ENCODE measurements around the gene TTC13.

The TTC13 gene

GRCh38 chr1:230922620-230923019 is 56.0 kb downstream of the TTC13 start:
- no peak for DNase-seq (ENCODE audit: low read depth)
- TF ChIP-seq CTCF (IDR thresholded peaks at IDR 0.05; ENCODE audit: control insufficient read depth, extremely low read depth, insufficient read depth) = peak; percentile 23; the same call in 1 of the 2 replicates
- no peak overlapping the region for H3K4me3 ChIP-seq (ENCODE audit: low read depth, low read length)

GRCh38 chr1:230919207-230919606 is 59.5 kb downstream of the TTC13 start:
- DNase-seq (ENCODE audit: low read depth) = no peak
- no peak for TF ChIP-seq CTCF (IDR thresholded peaks at IDR 0.05; ENCODE audit: control insufficient read depth, extremely low read depth, insufficient read depth)
- no peak overlapping the region for H3K4me3 ChIP-seq (ENCODE audit: low read depth, low read length)

- no peak overlapping the region for H3K4me3 ChIP-seq (ENCODE audit: low read depth, low read length)
- TF ChIP-seq CTCF (IDR thresholded peaks at IDR 0.05; ENCODE audit: control insufficient read depth, extremely low read depth, insufficient read depth) = peak; percentile 75
- DNase-seq (ENCODE audit: low read depth) = peak; percentile 58
Observed at GRCh38 chr1:230917284-230918135, 61.2 kb downstream of the TTC13 start.

GRCh38 chr1:230916587-230917283 is 61.9 kb downstream of the TTC13 start:
- no peak for TF ChIP-seq CTCF (IDR thresholded peaks at IDR 0.05; ENCODE audit: control insufficient read depth, extremely low read depth, insufficient read depth)
- no peak for DNase-seq (ENCODE audit: low read depth)
- H3K4me3 ChIP-seq (ENCODE audit: low read depth, low read length) = no peak overlapping the region

- DNase-seq (ENCODE audit: low read depth) = no peak
- H3K4me3 ChIP-seq (ENCODE audit: low read depth, low read length) = no peak overlapping the region
- no peak for TF ChIP-seq CTCF (IDR thresholded peaks at IDR 0.05; ENCODE audit: control insufficient read depth, extremely low read depth, insufficient read depth)
Observed at GRCh38 chr1:230915078-230915477, 63.6 kb downstream of the TTC13 start.

GRCh38 chr1:230913496-230913895 is 65.2 kb downstream of the TTC13 start:
- no peak overlapping the region for H3K4me3 ChIP-seq (ENCODE audit: low read depth, low read length)
- no peak for TF ChIP-seq CTCF (IDR thresholded peaks at IDR 0.05; ENCODE audit: control insufficient read depth, extremely low read depth, insufficient read depth)
- DNase-seq (ENCODE audit: low read depth) = no peak

All from LNCaP clone FGC (cell line).